Measurements from ENCODE around the gene VAC14. TPM values are rescaled to one million over a fixed set of nuclear protein-coding genes. Genes with fewer than 3 reads are reported as not detected.

The VAC14 gene
- total and polyA plus RNA-seq, 2 of the 8 experiments (the other 6 are each of a cell fraction or from before 2014, with no cell fraction given) = 56.0 to 108 TPM

GRCh38 chr16:70743791-70744190 lies 57.2 kb downstream of the VAC14 start:
- Histone ChIP-seq H2BK120ac (replicated peaks; ENCODE audit: low read depth, low read length) (no peak overlapping the region), H3K18ac (ENCODE audit: extremely low read depth, low read length) (no peak overlapping the region), H4K20me1 (replicated peaks in 1 of 2; ENCODE audit: control insufficient read depth in 1 of 2, insufficient read depth in 2 of 2, low read length in 2 of 2) (peaks cover 0 to 3% of the 10 kb centered on the region in 2 experiments), H2AK5ac (ENCODE audit: low read depth, low read length) (no peak overlapping the region), H3K36me3 (ENCODE audit: control insufficient read depth in 2 of 4, insufficient read depth in 4 of 4, low read length in 3 of 4) (peaks cover 3 to 14% (median 8%) of the 10 kb centered on the region in 4 experiments; a peak in 5 of 8 replicates), H4K5ac (ENCODE audit: insufficient read length, low read depth, low read length) (no peak overlapping the region), H2BK15ac (ENCODE audit: low read length) (no peak overlapping the region), H3K56ac (replicated peaks; ENCODE audit: insufficient read length, low read depth, low read length) (no peak overlapping the region), H2BK20ac (ENCODE audit: low read length) (no peak overlapping the region), H3K79me1 (ENCODE audit: low read depth, low read length) (no peaks in the 10 kb centered on the region), H3K27ac (ENCODE audit: low read depth, low read length) (no peak overlapping the region), H3K4ac (replicated peaks; ENCODE audit: insufficient read length, low read depth, low read length) (no peak overlapping the region), H4K8ac (ENCODE audit: extremely low read depth, insufficient read depth, low read length) (no peak overlapping the region), H3K79me2 (ENCODE audit: control insufficient read depth in 1 of 2, insufficient read depth in 2 of 2, low read length in 2 of 2) (no peaks in the 10 kb centered on the region), H3K4me1 (replicated peaks in 1 of 4; ENCODE audit: control insufficient read depth in 3 of 4, insufficient read depth in 4 of 4, low read length in 3 of 4) (no peaks in the 10 kb centered on the region), H3K9ac (replicated peaks in 1 of 4; ENCODE audit: extremely low read depth in 1 of 4, low read depth in 3 of 4, low read length in 3 of 4) (no peak overlapping the region), H3K27me3 (replicated peaks in 1 of 4; ENCODE audit: control insufficient read depth in 3 of 4, extremely low read depth in 1 of 4, insufficient read depth in 3 of 4, low read length in 3 of 4) (no peaks in the 10 kb centered on the region), H3K4me3 (ENCODE audit: extremely low read depth in 1 of 4, insufficient read depth in 2 of 4, low read depth in 3 of 4, low read length in 4 of 4) (no peak overlapping the region), H2AFZ (ENCODE audit: low read length) (no peak overlapping the region), H2BK5ac (ENCODE audit: low read depth, low read length) (no peak overlapping the region), H3K9me3 (ENCODE audit: insufficient read depth in 2 of 2, low read depth in 1 of 2, low read length in 1 of 2) (peaks cover 0 to 6% of the 10 kb centered on the region in 2 experiments; a peak in 1 of 4 replicates), H2BK12ac (ENCODE audit: low read depth, low read length) (no peak overlapping the region), H3K14ac (ENCODE audit: insufficient read length) (no peak overlapping the region), H3K4me2 (ENCODE audit: insufficient read depth in 1 of 2, low read depth in 2 of 2, low read length in 2 of 2) (no peak overlapping the region), H3K23ac (ENCODE audit: insufficient read length) (no peak overlapping the region), H3K23me2 (ENCODE audit: low read depth, low read length) (no peaks in the 10 kb centered on the region), H4K91ac (replicated peaks; ENCODE audit: insufficient read length, low read length) (no peak overlapping the region)
- DNase-seq (ENCODE audit: low read depth in 1 of 2, low spot score in 2 of 2) = no peak
- CTCF ChIA-PET (ENCODE audit: partially characterized antibody) = interaction anchor here (0.8 to 12.8 kb wide), 9 partner anchors 9 to 90 kb away, joined by 3 to 148 read pairs (median 4); no protein-coding TSS in a partner anchor
- no peak for FAIRE-seq
- POLR2A ChIA-PET (ENCODE audit: partially characterized antibody) = interaction anchor here (1.0 kb wide), 1 partner anchor 10 kb away, joined by 3 read pairs; no protein-coding TSS in a partner anchor
- no peak for TF ChIP-seq E2F6 (IDR thresholded peaks at IDR 0.05)
- no peak for TF ChIP-seq RNF2 (IDR thresholded peaks at IDR 0.05; ENCODE audit: borderline replicate concordance, low read depth, low read length, missing control alignments, poor library complexity, severe bottlenecking)
- no peak for TF ChIP-seq RFX5 (IDR thresholded peaks at IDR 0.05; ENCODE audit: borderline replicate concordance, low read depth, low read length)
- no peak for TF ChIP-seq EGR1 (IDR thresholded peaks at IDR 0.05; ENCODE audit: borderline replicate concordance, low read depth, low read length)
- no peak for TF ChIP-seq SUZ12 (IDR thresholded peaks at IDR 0.05; ENCODE audit: low read length)
- TF ChIP-seq BACH1 (IDR thresholded peaks at IDR 0.05; ENCODE audit: low read length) = no peak
- no peak for TF ChIP-seq RXRA (IDR thresholded peaks at IDR 0.05; ENCODE audit: insufficient read depth, low read depth, low read length)
- 91% methylated on average over 10 of the region's 10 CpGs; no CpG with 5 or more reads in 1 of the 2 experiments for WGBS, 2 experiments (ENCODE audit: extremely low coverage in 1 of 2, insufficient coverage in 1 of 2, insufficient read length in 1 of 2, insufficient replicate concordance in 2 of 2, low coverage in 1 of 2, low lambda C conversion rate in 2 of 2, missing lambda C conversion rate in 1 of 2)
